GM12878 (cell line): ENCODE data around the gene TTC38. TPM values are rescaled to one million over a fixed set of nuclear protein-coding genes. Genes with fewer than 3 reads are reported as not detected.

Experiments
- ATAC-seq: fragments of 200-7000 bp; cut with Tn5 transposase; 3 replicates; pipeline ENCODE4 v1.9.1; 2020; ENCODE audit warnings: mild to moderate bottlenecking, moderate library complexity
- BruUV-seq: library from RNA; stranded (reverse); fragments of 400-500 nt; replicated peaks from 2 replicates; lab custom pipeline; 2021; lab: Mats Ljungman, UMichigan
- CTCF ChIA-PET: fragments of 300-600 bp; sonication (Branson Sonifier 250); formaldehyde crosslinking; extraction: SDS; loops from one replicate; lab custom pipeline; 2021; ENCODE audit warnings: inconsistent platforms; lab: Yijun Ruan, JAX
- POLR2A ChIA-PET: fragments of 350-600 bp; formaldehyde crosslinking; extraction: SDS; loops from one replicate; lab custom pipeline; 2021; ENCODE audit warnings: inconsistent platforms; lab: Charles Lee
- RAD21 ChIA-PET: fragments of 300-600 bp; sonication (Branson Sonifier 250); formaldehyde crosslinking; loops from one replicate; lab custom pipeline; 2023; ENCODE audit warnings: antibody characterized with exemption; ENCODE audit not compliant: unreplicated experiment; lab: Charles Lee
- SMC1A ChIA-PET: fragments of 300-600 bp; sonication (Branson Sonifier 250); formaldehyde crosslinking; loops from one replicate; lab custom pipeline; 2023; ENCODE audit not compliant: unreplicated experiment, uncharacterized antibody; lab: Charles Lee
- DNase-seq: peaks from one replicate; pipeline ENCODE4 v3.0.0-alpha.2; 2011; ENCODE audit warnings: low read depth, low spot score
- FAIRE-seq: peaks from 3 replicates; lab custom pipeline; 2011; peaks lifted over from hg19 to GRCh38; lab: Jason Lieb, UNC
- H2AFZ ChIP-seq: 2 replicates; pipeline ENCODE4 v1.6.0; 2011; ENCODE audit warnings: low read depth, low read length, control low read depth; ENCODE audit not compliant: control insufficient read depth
- H3K27ac ChIP-seq: 2 replicates; pipeline ENCODE4 v1.5.1; 2011; ENCODE audit warnings: control low read depth; ENCODE audit not compliant: control insufficient read depth, insufficient read depth
- H3K27me3 ChIP-seq, 2 experiments: replicated peaks in 1 of 2; 2 replicates each; pipeline versions ENCODE4 v1.6.0 to v1.6.1; 2011; ENCODE audit warnings: low read length in 1 of 2; ENCODE audit not compliant: control insufficient read depth in 2 of 2, insufficient read depth in 2 of 2
- H3K36me3 ChIP-seq, 2 experiments: 2 replicates each; pipeline ENCODE4 v1.5.1; 2011; ENCODE audit warnings: low read length in 1 of 2; ENCODE audit not compliant: control insufficient read depth in 2 of 2, insufficient read depth in 2 of 2
- H3K4me1 ChIP-seq: 2 replicates; pipeline ENCODE4 v1.6.1; 2011; ENCODE audit warnings: mild to moderate bottlenecking, low read length, moderate library complexity, mixed read lengths; ENCODE audit not compliant: control insufficient read depth, insufficient read depth
- H3K4me2 ChIP-seq: 2 replicates; pipeline ENCODE4 v1.6.0; 2011; ENCODE audit warnings: control low read depth; ENCODE audit not compliant: control insufficient read depth, insufficient read depth
- H3K4me3 ChIP-seq: fragments of 200-600 bp; sonication (generic); 2 replicates; pipeline ENCODE4 v1.5.1; 2016
- H3K79me2 ChIP-seq: 2 replicates; pipeline ENCODE4 v1.6.0; 2011; ENCODE audit warnings: low read length; ENCODE audit not compliant: control insufficient read depth, insufficient read depth
- H3K9ac ChIP-seq: 2 replicates; pipeline ENCODE4 v1.8.0; 2011; ENCODE audit warnings: low read length, control low read depth, mixed read lengths; ENCODE audit not compliant: control insufficient read depth, insufficient read depth
- H3K9me3 ChIP-seq: replicated peaks from 3 replicates; pipeline ENCODE4 v1.5.1; 2011; ENCODE audit warnings: mild to moderate bottlenecking, low read length; ENCODE audit not compliant: control insufficient read depth, insufficient read depth
- H4K20me1 ChIP-seq: 2 replicates; pipeline ENCODE4 v1.6.0; 2011; ENCODE audit not compliant: control insufficient read depth, insufficient read depth
- CBX5 ChIP-seq: sonication (generic); IDR thresholded peaks from 2 replicates; pipeline ENCODE4 v1.6.1; 2016; ENCODE audit warnings: low read depth, moderate library complexity, mild to moderate bottlenecking, inconsistent platforms
- EP300 ChIP-seq, 2 experiments: fragments of 150-350 bp in 1 of 2; IDR thresholded peaks; 2 replicates each; pipeline ENCODE4 v1.6.1; 2011 to 2012; ENCODE audit warnings: low read depth in 2 of 2, low read length in 2 of 2, borderline replicate concordance in 1 of 2, improper control_type of control experiment in 1 of 2, inconsistent platforms in 1 of 2; ENCODE audit not compliant: control insufficient read depth in 1 of 2
- ETV6 ChIP-seq, 2 experiments: fragments of 450-650 bp in 1 of 2; IDR thresholded peaks in 1 of 2; conservative IDR thresholded peaks in 1 of 2; 2 replicates each; pipeline ENCODE4 v1.6.1; 2014; ENCODE audit warnings: antibody characterized with exemption in 1 of 2, borderline replicate concordance in 1 of 2, low read depth in 1 of 2, mild to moderate bottlenecking in 1 of 2, moderate library complexity in 1 of 2
- IRF4 ChIP-seq: IDR thresholded peaks from 2 replicates; pipeline ENCODE4 v1.6.1; 2011; ENCODE audit warnings: low read depth, low read length
- MYC ChIP-seq: IDR thresholded peaks from 2 replicates; pipeline ENCODE4 v1.6.1; 2011; ENCODE audit warnings: mild to moderate bottlenecking, low read length, moderate library complexity, inconsistent platforms; ENCODE audit not compliant: insufficient read depth, insufficient replicate concordance, insufficient read length, severe bottlenecking
- PAX8 ChIP-seq: fragments of 450-650 bp; IDR thresholded peaks from 2 replicates; pipeline ENCODE4 v1.6.1; 2017; ENCODE audit warnings: mild to moderate bottlenecking, moderate library complexity
- POLR2A ChIP-seq: IDR thresholded peaks from 2 replicates; pipeline ENCODE4 v1.6.1; 2011; ENCODE audit warnings: low read depth, mild to moderate bottlenecking, low read length
- REST ChIP-seq: IDR thresholded peaks from 2 replicates; pipeline ENCODE4 v1.6.1; 2012; ENCODE audit warnings: mild to moderate bottlenecking, low read depth, low read length
- ZBTB11 ChIP-seq: fragments of 450-650 bp; formaldehyde crosslinking; IDR thresholded peaks from 2 replicates; pipeline ENCODE4 v1.5.0; 2022; ENCODE audit warnings: mild to moderate bottlenecking, missing genetic modification characterization
- ZNF274 ChIP-seq: IDR thresholded peaks from one replicate; pipeline ENCODE4 v1.8.0; 2011; ENCODE audit not compliant: insufficient read length, insufficient read depth
- ZNF687 ChIP-seq: fragments of 450-650 bp; IDR thresholded peaks from 2 replicates; pipeline ENCODE4 v1.6.1; 2017; ENCODE audit warnings: mild to moderate bottlenecking, moderate library complexity
- WGBS: methylation state at CpG from one replicate; pipeline ENCODE4 v1.1.6; 2016; ENCODE audit warnings: low lambda C conversion rate; ENCODE audit not compliant: insufficient replicate concordance, insufficient coverage; ENCODE audit errors: missing lambda C conversion rate; 5-methylcytosine and 5-hydroxymethylcytosine counted together
- in situ Hi-C: fragments of 300-500 bp; cut with MboI; formaldehyde crosslinking; loops from 9 replicates; pipeline ENCODE4 v1.14.3; 2018; ENCODE audit warnings: mixed read lengths
- intact Hi-C: fragments of 100-400 bp; cut with micrococcal nuclease; formaldehyde crosslinking; loops from one replicate; pipeline ENCODE4 v1.14.2; 2022; ENCODE audit not compliant: unreplicated experiment
- polyA plus RNA-seq, 11 experiments: library from polyadenylated mRNA; depleted of rRNA in 4 of 11; unstranded in 6 of 11; stranded (reverse) in 5 of 11; fragments of >200 nt; fragmentation: Nextera tagmentation in 4 of 11; fragmentation: Illumina TruSeq in 1 of 11; extraction: Ambion mirVana in 4 of 11; extraction: Trizol in 1 of 11; gene quantifications; 1 replicate in 1 of 11; 2 replicates in 10 of 11; pipeline versions ENCODE4 v1.2.1 to v1.2.3, GENCODE V29; 2011 to 2016; ENCODE audit warnings: inconsistent platforms in 2 of 11, missing spikeins in 2 of 11, low read depth in 1 of 11
- total RNA-seq, 4 experiments: library from RNA; depleted of rRNA in 3 of 4; stranded (reverse); fragments of >200 nt in 3 of 4; fragmentation: Illumina TruSeq in 1 of 4; extraction: Trizol in 1 of 4; gene quantifications; 2 replicates each; pipeline versions ENCODE4 v1.2.1 to v1.2.3, GENCODE V29; 2013 to 2021

The TTC38 gene
- total and polyA plus RNA-seq, 10 of the 15 experiments (the other 5 are each of a cell fraction or from before 2014, with no cell fraction given): 0.58 to 39.9 (median 13.0) TPM

- TF ChIP-seq ZNF687: no peak
- TF ChIP-seq POLR2A: no peak
- TF ChIP-seq ZBTB11 (CRISPR knock-in tag): no peak
These were observed 50.8 kb downstream of the TTC38 start (continued) for GRCh38 chr22:46318576-46318975.

GRCh38 chr22:46319319-46319718 lies 51.5 kb downstream of the TTC38 start:
- BruUV-seq: no TSS peak
- POLR2A ChIA-PET: interaction anchor here (0.7 kb wide), 1 partner anchor 41 kb away, joined by 5 read pairs; no protein-coding TSS in a partner anchor
- TF ChIP-seq EP300 (IDR thresholded peaks at IDR 0.05; ENCODE audit: borderline replicate concordance in 1 of 2, control insufficient read depth in 1 of 2, low read depth in 2 of 2, low read length in 2 of 2) (no peak), MYC (no peak), CBX5 (no peak), ZNF274 (no peak), ETV6 (conservative IDR thresholded peaks at IDR 0.05 in 1 of 2, IDR thresholded peaks at IDR 0.05 in 1 of 2; ENCODE audit: borderline replicate concordance in 1 of 2, low read depth in 1 of 2) (no peak), REST (no peak), PAX8 (no peak), IRF4 (no peak)

More at GRCh38 chr22:46319319-46319718, 51.5 kb downstream of the TTC38 start:
- intact Hi-C loops: loop anchor here (10.0 kb wide), 1 partner anchor 325 kb away; no protein-coding TSS in a partner anchor
- H3K9me3 ChIP-seq: no peaks in the 10 kb centered on the region
- no peak for FAIRE-seq
- in situ Hi-C loops: no loop called here
- no peak for DNase-seq
- ChIA-PET RAD21 (no interaction called here), CTCF (no interaction called here), SMC1A (no interaction called here)
- 98% methylated on average over 8 of the region's 10 CpGs for whole genome bisulfite sequencing
- no peak overlapping the region for H3K4me3 ChIP-seq
- no peak overlapping the region for H3K4me2 ChIP-seq
- H3K79me2 ChIP-seq: no peaks in the 10 kb centered on the region
- H2AFZ ChIP-seq: no peak overlapping the region
- no peaks in the 10 kb centered on the region for H3K4me1 ChIP-seq
- H3K36me3 ChIP-seq: peaks cover 15 to 44% of the 10 kb centered on the region in 2 experiments; a peak in 3 of 4 replicates
- no peak overlapping the region for H3K27ac ChIP-seq
- no peaks in the 10 kb centered on the region; the same call in 1 of the 2 replicates for H4K20me1 ChIP-seq
- H3K9ac ChIP-seq: no peak overlapping the region
- no peak for ATAC-seq
- no peaks in the 10 kb centered on the region for H3K27me3 ChIP-seq
